HG03469 (cell line): Measurements from ENCODE around the gene RAB40B.

ENCODE experiments used
- ATAC-seq: cut with Tn5 transposase; IDR thresholded peaks from one replicate; pipeline ENCODE4 v1.9.1; 2021; ENCODE audit warnings: mild to moderate bottlenecking, moderate library complexity, moderate number of reproducible peaks; ENCODE audit not compliant: unreplicated experiment

RAB40B gene

DNA sequence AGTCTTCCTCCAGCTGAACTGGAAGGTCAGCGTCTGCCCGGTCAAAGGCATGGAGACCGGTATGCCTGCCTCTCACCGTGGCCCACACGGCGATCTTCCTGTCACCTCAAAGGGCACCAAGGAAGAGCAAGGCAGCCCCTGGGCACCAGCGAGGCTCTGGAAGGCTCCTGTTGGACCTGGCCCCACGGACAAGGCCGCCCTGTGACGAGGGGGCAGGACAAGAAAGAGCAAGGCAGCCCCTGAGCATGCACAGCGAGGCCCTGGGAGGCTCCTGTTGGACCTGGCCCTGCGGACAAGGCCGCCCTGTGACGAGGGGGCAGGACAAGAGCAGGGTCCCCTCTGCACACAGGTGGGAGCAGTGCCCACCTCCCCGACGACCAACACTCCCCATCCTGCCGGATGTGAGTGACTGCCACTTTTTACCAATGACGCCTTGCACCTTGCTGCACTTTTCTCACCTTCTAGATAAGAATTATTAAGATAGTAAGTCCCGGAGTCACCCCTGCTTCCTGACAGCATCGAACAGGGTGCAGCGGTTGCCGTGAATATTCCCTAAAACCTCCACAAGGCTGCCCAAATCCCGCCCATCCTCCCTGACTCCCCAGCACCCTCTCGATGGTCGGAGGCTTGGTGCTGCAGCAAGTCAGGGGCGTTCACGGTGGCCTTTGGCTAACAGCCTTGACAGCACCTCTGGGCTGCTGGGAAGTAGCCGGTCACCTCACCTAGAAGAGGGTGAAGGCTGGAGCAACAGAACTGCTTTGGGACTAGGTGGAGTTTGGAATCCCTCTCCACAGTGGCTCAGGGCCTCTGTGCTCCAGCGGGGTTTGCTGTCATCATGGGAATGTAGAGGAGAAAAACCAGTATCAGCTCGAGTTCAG, 44.6 kb downstream of the RAB40B start:
- no peak for ATAC-seq

DNA sequence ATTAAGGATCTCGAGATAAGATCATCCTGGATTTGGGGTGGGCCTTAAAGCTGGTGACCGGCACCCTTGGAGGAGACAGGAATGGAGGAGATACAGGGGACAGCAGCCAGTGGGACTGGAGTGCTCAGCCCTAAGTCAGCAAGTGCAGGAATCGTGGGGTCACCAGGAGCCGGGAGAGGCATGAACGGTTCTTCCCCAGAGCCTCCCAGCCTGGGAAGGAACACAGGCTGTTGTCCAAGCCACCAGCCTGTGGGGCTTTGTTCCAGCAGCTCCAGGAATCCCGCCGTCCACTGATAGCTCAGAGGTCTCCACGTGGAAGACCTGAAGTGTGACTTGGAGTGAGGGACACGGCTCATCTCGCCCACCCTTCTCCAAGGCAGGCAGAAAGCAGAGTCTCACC, 47.8 kb downstream of the RAB40B start:
- ATAC-seq = no peak

DNA sequence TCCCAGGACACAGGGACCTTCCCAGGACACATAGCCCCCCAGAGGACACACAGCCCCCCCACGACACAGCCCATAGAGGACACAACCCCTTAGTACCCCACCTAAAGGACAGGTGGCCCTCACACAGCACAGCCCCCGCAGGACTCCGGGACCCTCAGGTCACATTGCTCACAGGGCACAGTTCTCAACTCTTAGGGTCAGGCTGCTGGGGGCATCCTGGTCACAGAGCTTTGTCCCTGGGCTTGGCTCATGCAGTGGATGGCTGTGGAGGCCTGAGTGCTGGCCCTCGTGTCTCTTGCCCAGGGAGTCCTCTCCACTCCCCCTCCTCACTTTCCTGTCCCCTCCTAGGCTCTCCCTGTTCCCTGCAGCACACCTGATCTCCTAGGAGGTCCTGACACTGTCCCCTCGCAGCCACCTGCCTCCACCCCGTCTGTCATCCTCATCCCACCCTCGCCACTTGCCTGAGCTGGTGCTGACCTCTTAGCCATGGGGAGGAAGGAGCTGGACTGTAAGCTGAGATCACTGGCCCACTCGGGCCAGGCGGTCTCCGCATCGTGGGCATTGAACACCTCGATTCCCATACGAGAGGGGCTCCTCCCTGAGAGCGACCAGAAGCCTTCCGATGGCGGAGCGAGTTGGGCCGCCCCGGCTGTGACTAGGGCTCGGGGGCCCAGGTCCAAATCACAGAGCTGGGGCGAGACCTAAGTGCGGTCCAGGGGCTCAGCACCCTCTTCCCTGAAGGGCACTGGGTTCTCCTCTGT, 48.8 kb downstream of the RAB40B start:
- ATAC-seq = no peak

- ATAC-seq = no peak
These were observed 49.7 kb downstream of the RAB40B start for GRCh38 chr17:82648742-82649331.

- ATAC-seq = peak; percentile 63
These were observed 50.3 kb downstream of the RAB40B start, which contains the start of gene WDR45B for GRCh38 chr17:82648165-82648668. TSS of gene WDR45B (minus strand) at chr17:82648444. CDS start at chr17:82648340, 104 bp downstream.

DNA sequence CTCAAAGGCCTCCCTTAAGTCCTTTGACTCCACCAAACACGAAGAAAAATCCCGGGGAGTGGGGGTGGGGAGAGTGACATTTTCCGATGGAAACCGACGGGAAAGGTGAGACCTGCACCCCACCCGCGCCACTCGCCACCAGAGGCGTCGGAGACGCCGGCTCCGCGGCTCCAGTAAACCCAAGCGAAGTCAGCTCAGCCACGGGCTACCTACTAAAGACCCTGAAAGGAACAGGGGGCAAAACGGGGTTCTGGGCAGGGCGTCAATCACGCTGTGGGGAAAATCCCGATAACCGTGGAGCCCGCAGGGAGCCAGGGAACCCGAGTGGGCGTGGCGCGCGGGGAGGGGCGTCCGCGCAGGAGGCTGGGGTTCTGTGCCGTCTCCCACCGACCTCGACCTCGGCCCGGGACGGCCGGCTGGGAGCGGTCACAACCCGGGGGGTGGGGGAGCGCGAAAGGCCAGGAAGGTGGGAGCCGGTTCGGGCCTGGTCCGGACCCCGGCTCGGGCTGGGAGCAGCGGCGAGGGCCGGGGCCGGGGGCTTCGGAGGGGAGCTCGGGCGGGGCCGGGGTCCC, 50.8 kb downstream of the RAB40B start:
- ATAC-seq = peak; percentile 9

DNA sequence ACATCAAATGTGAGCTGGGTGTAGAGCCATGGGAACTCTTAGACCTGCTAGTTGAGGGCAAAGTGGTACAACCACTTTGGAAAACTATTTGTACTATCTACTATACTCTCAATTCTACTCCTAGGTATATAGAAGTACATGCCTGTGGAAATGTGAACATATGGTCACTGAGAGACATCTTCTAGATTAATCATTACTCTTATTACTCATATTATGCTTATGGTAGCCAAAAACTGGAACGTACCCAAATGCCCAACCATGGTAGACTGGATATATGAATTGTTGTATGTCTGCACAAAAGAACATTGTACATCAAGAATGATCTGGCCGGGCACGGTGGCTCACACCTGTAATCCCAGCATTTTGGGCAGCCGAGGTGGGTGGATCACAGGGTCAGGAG, 53.0 kb downstream of the RAB40B start:
- ATAC-seq = no peak

- no peak for ATAC-seq
These were observed 54.4 kb downstream of the RAB40B start for GRCh38 chr17:82644148-82644547.

DNA sequence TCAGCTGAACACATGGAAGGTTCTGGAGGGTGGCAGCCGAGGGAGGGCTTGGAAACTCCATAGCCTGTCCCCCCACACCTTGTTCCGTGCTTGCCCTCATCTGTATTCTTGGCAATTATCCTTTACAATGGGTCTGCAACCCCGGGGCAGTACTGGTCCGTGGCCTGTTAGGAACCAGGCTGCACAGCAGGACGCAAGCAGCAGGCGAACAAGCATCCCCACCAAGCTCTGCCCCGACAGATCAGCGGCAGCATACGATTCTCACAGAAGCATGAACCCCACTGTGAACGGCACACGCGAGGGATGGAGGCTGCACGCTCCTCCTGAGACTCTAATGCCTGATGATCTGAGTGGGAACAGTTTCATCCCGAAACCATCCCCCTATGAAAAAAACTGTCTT, 56.5 kb downstream of the RAB40B start:
- no peak for ATAC-seq

DNA sequence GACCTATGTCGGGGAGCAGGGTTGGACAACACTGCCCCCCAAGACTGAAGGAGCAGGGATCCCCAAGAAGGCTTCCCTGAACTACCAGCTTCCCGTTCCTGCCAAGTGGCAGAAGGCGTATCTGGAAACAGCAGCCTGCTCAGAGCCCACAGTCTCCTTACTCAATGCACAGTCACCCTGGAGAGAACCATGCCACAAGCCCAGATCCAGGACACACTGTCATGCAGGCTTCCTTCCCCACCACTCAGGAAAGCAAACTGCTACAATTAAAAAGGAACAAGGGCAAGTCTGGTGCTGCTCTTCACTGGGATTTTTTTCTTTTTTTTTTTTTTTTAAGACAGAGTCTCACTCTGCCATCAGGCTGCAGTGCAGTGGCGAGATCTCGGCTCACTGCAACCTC, 58.5 kb downstream of the RAB40B start:
- no peak for ATAC-seq

GRCh38 chr17:82639628-82640027, 58.9 kb downstream of the RAB40B start:
- no peak for ATAC-seq

DNA sequence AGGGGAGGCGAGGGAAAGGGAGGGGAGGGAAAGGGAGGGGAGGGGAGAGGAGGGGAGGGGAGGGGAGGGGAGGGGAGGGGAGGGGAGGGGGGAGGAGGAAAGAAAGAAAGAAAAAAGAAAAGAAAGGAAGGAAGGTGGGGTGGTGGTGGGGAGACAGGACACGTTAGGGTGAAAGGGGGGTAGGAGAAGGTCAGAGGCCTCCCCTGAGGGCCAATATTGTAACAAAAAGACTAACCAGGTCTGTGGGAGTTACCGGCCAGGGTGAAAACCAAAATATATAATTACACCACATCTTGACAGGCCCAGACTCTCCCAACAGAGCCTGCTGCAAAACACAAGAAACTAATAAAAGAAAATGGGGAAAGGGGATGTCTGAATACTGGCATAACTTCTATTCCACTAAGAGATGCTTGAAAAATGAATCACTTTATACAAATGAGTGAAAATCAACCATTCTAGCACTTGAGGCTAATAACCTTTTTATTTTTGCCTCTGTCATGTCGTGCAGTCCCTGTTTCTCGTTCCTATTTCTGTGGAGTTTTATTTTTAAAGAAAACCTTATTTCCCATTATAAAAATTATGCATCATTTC, 60.2 kb downstream of the RAB40B start:
- ATAC-seq = no peak

DNA sequence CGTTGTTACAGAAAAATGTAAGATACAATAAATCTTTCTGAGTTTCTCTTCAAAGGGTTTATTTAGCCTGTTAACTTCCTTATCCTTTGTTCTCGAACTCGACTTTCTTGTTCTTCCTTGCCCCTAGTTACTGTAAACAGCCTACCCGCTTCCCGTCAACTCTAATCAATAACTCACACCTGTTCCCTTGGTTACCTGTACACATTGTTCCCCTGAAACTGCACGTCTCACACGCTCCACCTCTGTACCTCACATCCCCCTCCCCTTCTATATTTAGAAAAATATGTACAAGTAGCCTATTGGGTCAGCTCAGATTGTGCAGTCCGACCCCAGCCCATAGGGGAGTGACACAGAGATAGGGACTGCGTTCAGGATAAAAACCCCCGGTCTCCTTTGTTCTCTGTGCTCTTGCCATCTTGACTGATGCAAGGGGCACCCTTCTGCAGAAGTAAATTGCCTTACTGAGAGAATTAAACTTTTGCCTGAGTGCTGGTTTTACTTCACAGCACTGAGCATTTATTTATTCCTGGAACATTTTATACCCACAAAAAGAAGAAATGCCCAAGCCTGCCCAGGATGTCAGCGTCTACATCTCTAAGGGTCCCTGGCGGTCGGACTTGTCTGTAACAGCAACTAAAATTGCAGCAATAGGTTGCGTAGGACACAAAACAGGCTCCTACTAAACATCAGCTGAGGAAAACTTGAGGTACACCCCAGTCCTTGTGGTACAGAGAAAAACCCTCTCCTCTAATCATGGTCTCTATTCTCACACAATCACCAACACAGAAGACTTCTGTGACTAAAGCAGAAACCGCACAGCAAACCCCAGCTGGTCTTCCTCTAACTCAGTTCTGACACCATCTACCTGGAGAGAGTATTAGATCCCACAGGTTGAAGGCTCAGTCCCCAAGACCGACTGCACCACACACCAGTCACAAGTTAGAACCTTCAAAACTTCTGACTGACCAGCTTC, 61.6 kb downstream of the RAB40B start:
- ATAC-seq = no peak

DNA sequence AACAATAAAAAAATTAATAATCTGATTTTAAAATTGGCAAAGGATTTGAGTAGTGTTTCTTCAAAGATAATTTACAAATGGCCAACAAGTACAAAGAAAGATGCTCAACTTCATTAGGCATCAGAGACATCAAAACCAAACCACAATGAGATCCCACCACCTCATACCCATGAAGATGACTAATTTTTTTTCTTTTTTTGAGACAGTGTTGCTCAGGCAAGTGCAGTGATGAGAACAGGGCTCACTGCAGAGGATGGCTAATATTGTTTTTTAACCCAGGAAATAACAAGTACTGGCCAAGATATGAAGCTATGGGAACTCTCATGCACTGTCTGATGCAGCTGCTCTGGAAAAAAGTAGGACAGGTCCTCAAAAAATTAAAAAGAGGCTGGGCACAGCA, 65.2 kb downstream of the RAB40B start:
- ATAC-seq = no peak

DNA sequence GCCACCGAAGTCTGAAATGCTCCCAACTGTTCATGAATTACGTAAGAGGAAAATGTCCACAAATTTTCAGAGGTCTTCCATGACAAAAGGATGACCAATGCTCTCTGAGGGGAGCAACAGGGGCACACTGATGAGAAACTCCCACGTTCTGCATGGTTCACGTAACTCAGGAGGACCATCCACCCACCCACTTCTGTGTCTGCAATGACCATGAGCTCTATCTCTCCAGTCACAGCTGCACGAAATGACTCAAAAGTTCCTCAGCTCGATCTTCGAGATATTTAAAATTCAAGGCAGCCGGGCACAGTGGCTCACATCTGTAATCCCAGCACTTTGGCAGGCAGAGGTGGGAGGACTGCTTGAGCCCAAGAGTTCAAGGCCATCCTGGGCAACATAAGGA, 66.0 kb downstream of the RAB40B start:
- ATAC-seq = no peak

GRCh38 chr17:82631544-82631943, 67.0 kb downstream of the RAB40B start:
- no peak for ATAC-seq

DNA sequence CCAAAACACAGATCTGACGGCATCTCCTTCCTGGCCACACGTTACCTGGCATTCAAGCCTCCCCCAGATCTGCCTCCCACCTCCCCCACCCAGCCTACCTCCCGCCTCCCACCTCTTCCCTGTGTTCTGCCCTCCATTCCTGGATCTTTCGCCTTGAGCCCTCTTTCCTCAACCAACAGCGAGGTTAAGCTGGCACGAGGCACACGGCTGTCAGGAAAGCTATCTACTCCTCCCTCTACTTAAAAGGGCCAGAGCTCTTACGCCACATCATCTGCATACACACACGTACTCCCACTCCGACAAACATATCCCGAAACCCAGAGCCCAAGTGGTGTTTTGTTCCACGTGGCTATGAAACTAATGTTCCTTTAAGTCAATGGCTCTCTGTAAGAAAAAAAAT, 68.3 kb downstream of the RAB40B start:
- ATAC-seq = no peak

DNA sequence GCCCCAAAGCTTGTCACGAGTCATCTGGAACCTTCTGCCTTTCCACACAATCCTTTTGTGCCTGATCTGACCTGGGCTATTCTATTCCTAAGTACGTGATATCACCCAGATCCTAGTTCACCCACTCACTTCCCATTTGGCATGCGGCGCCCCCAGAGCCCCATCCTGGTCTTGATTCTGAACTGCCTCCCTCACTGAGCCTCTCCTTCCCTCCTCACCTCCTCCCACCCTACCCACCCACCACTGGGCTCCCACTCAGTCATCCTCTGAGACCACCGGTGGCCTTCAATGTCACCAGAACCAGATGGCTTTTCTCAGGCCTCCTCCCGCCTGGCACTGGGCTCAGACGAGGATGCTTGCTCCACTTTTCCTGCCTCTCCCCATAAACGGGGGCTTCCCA, 68.8 kb downstream of the RAB40B start:
- no peak for ATAC-seq

- no peak for ATAC-seq
These were observed 71.1 kb downstream of the RAB40B start for GRCh38 chr17:82627405-82627804.

- no peak for ATAC-seq
These were observed 74.8 kb downstream of the RAB40B start for GRCh38 chr17:82623707-82624106.
